HCT116 (cell line): ENCODE measurements around the gene GRHL3.

ENCODE experiments used
- CTCF ChIP-seq, 3 experiments: fragments of 200-600 bp in 1 of 3; sonication (generic) in 1 of 3; IDR thresholded peaks in 2 of 3; conservative IDR thresholded peaks in 1 of 3; 2 replicates each; pipeline ENCODE4 v1.5.1; 2012 to 2017; ENCODE audit warnings: low read depth in 2 of 3, low read length in 2 of 3, antibody characterized with exemption in 1 of 3, borderline replicate concordance in 1 of 3, control low read depth in 1 of 3, mild to moderate bottlenecking in 1 of 3, mixed read lengths in 1 of 3, mixed run types in 1 of 3, moderate library complexity in 1 of 3; ENCODE audit not compliant: insufficient read depth in 1 of 3
- POLR2A ChIP-seq: IDR thresholded peaks from 2 replicates; pipeline ENCODE4 v1.7.0; 2011; ENCODE audit warnings: borderline replicate concordance; ENCODE audit not compliant: insufficient read depth, insufficient read length; ENCODE audit errors: extremely low read depth
- POLR2AphosphoS5 ChIP-seq: IDR thresholded peaks from 2 replicates; pipeline ENCODE4 v1.6.1; 2011; ENCODE audit warnings: mild to moderate bottlenecking, low read depth, low read length, moderate library complexity
- REST ChIP-seq: IDR thresholded peaks from 2 replicates; pipeline ENCODE4 v1.6.1; 2012; ENCODE audit warnings: low read depth
- SIN3A ChIP-seq: IDR thresholded peaks from 2 replicates; pipeline ENCODE4 v1.6.1; 2012; ENCODE audit warnings: low read depth

- TF ChIP-seq CTCF (IDR thresholded peaks at IDR 0.05 in 2 of 3, conservative IDR thresholded peaks at IDR 0.05 in 1 of 3; ENCODE audit: borderline replicate concordance in 1 of 3, insufficient read depth in 1 of 3, low read depth in 2 of 3, low read length in 2 of 3) (no peak), REST (no peak), SIN3A (no peak), POLR2A (no peak), POLR2AphosphoS5 (no peak)
These were observed 8.7 kb downstream of the GRHL3 start for GRCh38 chr1:24327891-24328290.
